GM10266 (cell line): ENCODE data around the gene SH3RF3.
"Not testable (repeated sequence)": the region's sequence is repeated elsewhere in the genome, so short reads cannot be mapped to it uniquely, and the experiment has no call there.

Experiments used
- DNase-seq: peaks from one replicate; pipeline ENCODE4 v3.0.0; 2012; ENCODE audit errors: extremely low spot score
- CTCF ChIP-seq: IDR thresholded peaks from 2 replicates; pipeline ENCODE4 v1.5.1; 2012; ENCODE audit warnings: mild to moderate bottlenecking, low read depth; ENCODE audit not compliant: control insufficient read depth, insufficient read depth; ENCODE audit errors: missing control alignments

Gene SH3RF3

GRCh38 chr2:109117780-109118179, 11.2 kb upstream of the SH3RF3 start:
- DNase-seq, result no peak
- no peak for TF ChIP-seq CTCF

GRCh38 chr2:109118321-109118720, 10.7 kb upstream of the SH3RF3 start:
- no peak for TF ChIP-seq CTCF
- DNase-seq, result no peak

- no peak for TF ChIP-seq CTCF
- no peak for DNase-seq
Observed at GRCh38 chr2:109120166-109120565, 8.8 kb upstream of the SH3RF3 start.

- DNase-seq, result not testable (repeated sequence)
Observed at GRCh38 chr2:109120686-109121085, 8.3 kb upstream of the SH3RF3 start.

GRCh38 chr2:109123586-109124201, 5.3 kb upstream of the SH3RF3 start:
- no peak for DNase-seq
- TF ChIP-seq CTCF, result no peak

GRCh38 chr2:109124982-109125592, 3.9 kb upstream of the SH3RF3 start:
- DNase-seq, result no peak

More at GRCh38 chr2:109124982-109125592, 3.9 kb upstream of the SH3RF3 start:
- no peak for TF ChIP-seq CTCF
